ENCODE measurements around the gene C4orf46.
A peak's percentile ranks its signal among the peaks of the same experiment; 100 is the strongest.

C4orf46 gene

GRCh38 chr4:158681629-158682028, 9.9 kb upstream of the C4orf46 start:
- TF ChIP-seq, protein P1, sequence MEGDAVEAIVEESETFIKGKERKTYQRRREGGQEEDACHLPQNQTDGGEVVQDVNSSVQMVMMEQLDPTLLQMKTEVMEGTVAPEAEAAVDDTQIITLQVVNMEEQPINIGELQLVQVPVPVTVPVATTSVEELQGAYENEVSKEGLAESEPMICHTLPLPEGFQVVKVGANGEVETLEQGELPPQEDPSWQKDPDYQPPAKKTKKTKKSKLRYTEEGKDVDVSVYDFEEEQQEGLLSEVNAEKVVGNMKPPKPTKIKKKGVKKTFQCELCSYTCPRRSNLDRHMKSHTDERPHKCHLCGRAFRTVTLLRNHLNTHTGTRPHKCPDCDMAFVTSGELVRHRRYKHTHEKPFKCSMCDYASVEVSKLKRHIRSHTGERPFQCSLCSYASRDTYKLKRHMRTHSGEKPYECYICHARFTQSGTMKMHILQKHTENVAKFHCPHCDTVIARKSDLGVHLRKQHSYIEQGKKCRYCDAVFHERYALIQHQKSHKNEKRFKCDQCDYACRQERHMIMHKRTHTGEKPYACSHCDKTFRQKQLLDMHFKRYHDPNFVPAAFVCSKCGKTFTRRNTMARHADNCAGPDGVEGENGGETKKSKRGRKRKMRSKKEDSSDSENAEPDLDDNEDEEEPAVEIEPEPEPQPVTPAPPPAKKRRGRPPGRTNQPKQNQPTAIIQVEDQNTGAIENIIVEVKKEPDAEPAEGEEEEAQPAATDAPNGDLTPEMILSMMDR (IDR thresholded peaks at IDR 0.05; ENCODE audit: low read depth, low read length), result no peak
- H3K4me3 ChIP-seq (ENCODE audit: low read depth, low read length), result no peak overlapping the region

- H3K4me3 ChIP-seq (ENCODE audit: low read depth, low read length), result no peak overlapping the region
- TF ChIP-seq, protein P1 (IDR thresholded peaks at IDR 0.05; ENCODE audit: low read depth, low read length), result no peak
Observed at GRCh38 chr4:158678767-158679166, 7.1 kb upstream of the C4orf46 start.

- TF ChIP-seq, protein P1 (IDR thresholded peaks at IDR 0.05; ENCODE audit: low read depth, low read length), result no peak
- no peak overlapping the region for H3K4me3 ChIP-seq (ENCODE audit: low read depth, low read length)
Observed at GRCh38 chr4:158676076-158676475, 4.4 kb upstream of the C4orf46 start.

DNA sequence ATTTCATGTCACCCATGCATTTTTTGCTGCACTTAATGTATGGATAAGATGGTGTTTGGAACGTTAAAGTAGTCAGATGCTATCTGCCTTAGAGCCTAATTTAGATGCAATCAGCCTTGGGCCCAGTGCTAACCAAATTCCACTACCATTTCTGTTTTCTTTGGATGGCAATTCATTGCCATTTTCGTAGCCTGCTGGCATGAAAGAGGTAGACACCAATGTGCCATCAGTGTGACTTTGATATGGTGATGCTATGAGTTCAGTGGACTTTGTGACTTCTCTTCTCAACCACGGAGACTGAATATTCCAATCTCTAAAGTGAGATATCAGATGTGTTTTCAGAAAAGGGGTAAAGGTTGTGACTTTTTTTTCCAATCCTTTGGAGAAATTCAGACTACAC, 1.9 kb upstream of the C4orf46 start:
- TF ChIP-seq, protein P1 (IDR thresholded peaks at IDR 0.05; ENCODE audit: low read depth, low read length), result no peak
- no peak overlapping the region for H3K4me3 ChIP-seq (ENCODE audit: low read depth, low read length)

GRCh38 chr4:158671915-158672806, 474 bp upstream of the C4orf46 start, which contains the start of gene ETFDH:
TSS of gene ETFDH (plus strand) at chr4:158672296. CDS start at chr4:158672457, 161 bp downstream.
- TF ChIP-seq, protein P1 (IDR thresholded peaks at IDR 0.05; ENCODE audit: low read depth, low read length), result peak; percentile 26; the same call in 1 of the 2 replicates
- peak within 1 kb of the TSS; percentile 79 for H3K4me3 ChIP-seq (ENCODE audit: low read depth, low read length)

DNA sequence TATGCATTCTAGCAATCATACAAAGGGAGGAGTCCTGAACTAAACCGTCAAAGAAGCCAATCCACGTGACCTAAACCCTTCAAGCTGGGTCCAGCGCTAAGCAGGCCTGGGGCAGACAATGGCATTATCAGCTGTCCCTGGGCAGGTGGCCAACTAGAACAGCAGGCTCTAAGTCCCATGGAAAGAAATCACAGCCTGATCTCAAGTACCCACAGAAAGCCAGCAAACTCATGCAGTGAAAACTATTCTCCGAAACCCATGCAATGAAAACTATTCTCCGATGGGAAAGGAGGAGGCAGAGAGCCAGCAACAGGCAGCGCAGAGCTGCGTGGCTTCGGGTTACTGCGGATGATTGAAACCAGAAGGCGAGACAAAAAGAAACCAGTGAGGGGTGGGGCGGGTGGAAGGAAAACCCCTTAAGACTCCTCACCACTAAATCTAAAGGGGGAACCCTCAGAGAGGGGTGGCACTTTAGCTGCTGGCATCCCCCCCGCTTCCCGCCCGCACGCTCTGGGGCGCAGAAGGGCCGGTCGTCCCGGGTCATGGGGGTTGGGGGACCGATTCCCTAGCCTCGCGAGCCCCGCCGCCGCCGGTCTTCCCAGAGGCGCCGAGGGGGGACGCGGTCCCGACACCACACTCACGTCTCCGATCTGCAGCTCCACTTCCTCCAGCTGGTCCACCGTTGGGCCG, 567 bp downstream of the C4orf46 start:
- TF ChIP-seq, protein P1 (IDR thresholded peaks at IDR 0.05; ENCODE audit: low read depth, low read length), result no peak
- H3K4me3 ChIP-seq (ENCODE audit: low read depth, low read length), result peak overlapping the region; percentile 79

DNA sequence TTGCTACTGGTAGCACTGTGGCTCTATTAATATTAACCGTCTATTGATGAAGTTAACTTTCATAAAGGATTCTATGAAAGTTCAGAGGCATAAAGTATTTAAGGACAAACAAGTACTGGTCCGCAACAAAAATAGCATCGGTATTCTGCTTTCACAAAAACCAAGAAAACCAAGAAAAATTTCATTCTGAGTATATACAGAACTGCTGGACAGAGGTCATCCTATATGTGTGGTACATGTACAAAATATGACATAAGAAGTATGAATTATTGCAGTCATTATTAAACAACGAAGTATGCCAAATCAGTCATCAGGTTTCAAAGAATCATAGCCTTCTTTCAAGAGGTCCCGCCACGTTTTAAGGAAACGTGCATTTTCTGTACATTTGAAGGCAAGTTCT, 2.4 kb downstream of the C4orf46 start:
- TF ChIP-seq, protein P1 (IDR thresholded peaks at IDR 0.05; ENCODE audit: low read depth, low read length), result no peak
- H3K4me3 ChIP-seq (ENCODE audit: low read depth, low read length), result no peak overlapping the region
